Neuronal stem cell (in vitro differentiated cells): ENCODE results near the gene ZSCAN21.

ENCODE experiments used
- DNase-seq: peaks from one replicate; pipeline ENCODE4 v3.0.0-alpha.2; 2013; ENCODE audit warnings: low spot score
- H2AFZ ChIP-seq: one replicate; pipeline ENCODE4 v1.6.1; 2013; ENCODE audit warnings: mild to moderate bottlenecking, low read length, inconsistent platforms
- H2AK5ac ChIP-seq: 2 replicates; pipeline ENCODE4 v1.6.1; 2013; ENCODE audit warnings: low read depth, mild to moderate bottlenecking, inconsistent platforms, low read length, moderate library complexity, mixed read lengths
- H2BK120ac ChIP-seq: 2 replicates; pipeline ENCODE4 v1.6.1; 2013; ENCODE audit warnings: low read depth, mild to moderate bottlenecking, inconsistent platforms, low read length, moderate library complexity, mixed read lengths
- H2BK12ac ChIP-seq: one replicate; pipeline ENCODE4 v1.6.1; 2013; ENCODE audit warnings: low read length, inconsistent platforms
- H2BK15ac ChIP-seq: 2 replicates; pipeline ENCODE4 v1.6.1; 2013; ENCODE audit warnings: mild to moderate bottlenecking, low read length, inconsistent platforms, mixed read lengths
- H2BK5ac ChIP-seq: one replicate; pipeline ENCODE4 v1.6.1; 2013; ENCODE audit warnings: inconsistent platforms, mild to moderate bottlenecking, low read length, moderate library complexity
- H3K14ac ChIP-seq: one replicate; pipeline ENCODE4 v1.6.1; 2013; ENCODE audit warnings: low read length, inconsistent platforms
- H3K18ac ChIP-seq: 2 replicates; pipeline ENCODE4 v1.6.1; 2013; ENCODE audit warnings: low read length, inconsistent platforms
- H3K23ac ChIP-seq: 2 replicates; pipeline ENCODE4 v1.6.1; 2013; ENCODE audit warnings: low read depth, mild to moderate bottlenecking, mixed read lengths, low read length, inconsistent platforms; ENCODE audit not compliant: poor library complexity
- H3K27ac ChIP-seq: replicated peaks from 3 replicates; pipeline ENCODE4 v1.5.1; 2013; ENCODE audit warnings: low read length, inconsistent platforms
- H3K27me3 ChIP-seq, 3 experiments: 2 replicates each; pipeline ENCODE4 v1.6.1; 2013; ENCODE audit warnings: low read length in 3 of 3, mild to moderate bottlenecking in 2 of 3, inconsistent platforms in 1 of 3, low read depth in 1 of 3, mixed read lengths in 1 of 3, moderate library complexity in 1 of 3; ENCODE audit not compliant: control insufficient read depth in 3 of 3, insufficient read depth in 3 of 3
- H3K36me3 ChIP-seq, 2 donors: replicated peaks in 1 of 2; 2 replicates each; pipeline ENCODE4 v1.6.1; 2013; ENCODE audit warnings: low read length in 2 of 2; ENCODE audit not compliant: control insufficient read depth in 2 of 2, insufficient read depth in 2 of 2
- H3K4ac ChIP-seq: 2 replicates; pipeline ENCODE4 v1.6.1; 2013; ENCODE audit warnings: inconsistent platforms, mild to moderate bottlenecking, low read length, moderate library complexity
- H3K4me1 ChIP-seq, 2 donors: 1 replicate in 1 of 2; 2 replicates in 1 of 2; pipeline ENCODE4 v1.6.1; 2013; ENCODE audit warnings: low read length in 2 of 2, low read depth in 1 of 2; ENCODE audit not compliant: control insufficient read depth in 2 of 2, insufficient read depth in 1 of 2
- H3K4me2 ChIP-seq: one replicate; pipeline ENCODE4 v1.6.1; 2013; ENCODE audit warnings: mild to moderate bottlenecking, low read length, inconsistent platforms; ENCODE audit not compliant: insufficient read depth, poor library complexity, severe bottlenecking
- H3K4me3 ChIP-seq, 2 donors: 2 replicates each; pipeline ENCODE4 v1.5.1; 2013; ENCODE audit warnings: low read length in 2 of 2, mild to moderate bottlenecking in 2 of 2, inconsistent platforms in 1 of 2, moderate library complexity in 1 of 2
- H3K79me1 ChIP-seq: one replicate; pipeline ENCODE4 v1.6.1; 2013; ENCODE audit warnings: low read depth, mild to moderate bottlenecking, inconsistent platforms, low read length, moderate library complexity
- H3K9ac ChIP-seq: one replicate; pipeline ENCODE4 v1.6.1; 2013; ENCODE audit warnings: mild to moderate bottlenecking, low read depth, low read length, inconsistent platforms; ENCODE audit not compliant: poor library complexity
- H3K9me3 ChIP-seq, 2 donors: replicated peaks in 1 of 2; 2 replicates each; pipeline versions ENCODE3 to v1.6.1; 2013; ENCODE audit warnings: low read length in 2 of 2, mild to moderate bottlenecking in 2 of 2, inconsistent platforms in 1 of 2, low read depth in 1 of 2, mixed read lengths in 1 of 2, moderate library complexity in 1 of 2; ENCODE audit not compliant: control insufficient read depth in 2 of 2, insufficient read depth in 1 of 2
- H4K8ac ChIP-seq: one replicate; pipeline ENCODE4 v1.6.1; 2013; ENCODE audit warnings: low read depth, mild to moderate bottlenecking, inconsistent platforms, low read length, moderate library complexity
- H4K91ac ChIP-seq: one replicate; pipeline ENCODE4 v1.6.1; 2013; ENCODE audit warnings: low read length, low read depth, mild to moderate bottlenecking, inconsistent platforms; ENCODE audit not compliant: poor library complexity
- WGBS, 2 donors: extraction: QIAGEN DNeasy Blood & Tissue Kit; methylation state at CpG; one replicate each; pipeline ENCODE4 v1.1.7; 2013; ENCODE audit warnings: missing lambda C conversion rate in 2 of 2, mixed read lengths in 1 of 2; ENCODE audit not compliant: insufficient read length in 2 of 2, insufficient replicate concordance in 1 of 2; ENCODE audit errors: extremely low coverage in 2 of 2; 5-methylcytosine and 5-hydroxymethylcytosine counted together

Gene ZSCAN21

GRCh38 chr7:100015232-100016214 is 34.1 kb upstream of the ZSCAN21 start, which contains the start of gene ZKSCAN1:
Gene ZKSCAN1, plus strand, starts transcription at chr7:100015596. Its CDS starts 7,911 bp downstream, at chr7:100023507.
- no peaks in the 10 kb centered on the region for H3K9me3 ChIP-seq
- H3K4ac ChIP-seq: no peak within 1 kb of the TSS
- H3K4me2 ChIP-seq: peak within 1 kb of the TSS; percentile 68
- H3K9ac ChIP-seq: peak within 1 kb of the TSS; percentile 97
- peak within 1 kb of the TSS; percentile 95 for H3K23ac ChIP-seq
- no peak within 1 kb of the TSS for H3K27ac ChIP-seq
- no peak within 1 kb of the TSS for H2BK15ac ChIP-seq
- peaks cover 1 to 32% of the 10 kb centered on the region in 2 donors for H3K36me3 ChIP-seq
- H4K91ac ChIP-seq: no peak within 1 kb of the TSS
- WGBS, 2 donors: no CpG with 5 or more reads among the region's 70 CpGs
- peak within 1 kb of the TSS; percentile 87 for H4K8ac ChIP-seq
- peaks cover 0 to 7% (median 0%) of the 10 kb centered on the region in 3 experiments for H3K27me3 ChIP-seq
- peak within 1 kb of the TSS; percentile 92 for H2AFZ ChIP-seq
- peaks cover 4 to 6% of the 10 kb centered on the region in 2 donors for H3K4me1 ChIP-seq
- no peak within 1 kb of the TSS for H2BK12ac ChIP-seq
- peak within 1 kb of the TSS; percentile 90 to 91 for H3K4me3 ChIP-seq
- peak within 1 kb of the TSS; percentile 26 for H2BK120ac ChIP-seq
- peak; percentile 89 for DNase-seq
- peak within 1 kb of the TSS; percentile 11 for H2BK5ac ChIP-seq
- peaks cover 9% of the 10 kb centered on the region for H3K79me1 ChIP-seq
- H2AK5ac ChIP-seq: peak within 1 kb of the TSS; percentile 97
- peak within 1 kb of the TSS; percentile 96 for H3K18ac ChIP-seq
- H3K14ac ChIP-seq: peak within 1 kb of the TSS; percentile 95

GRCh38 chr7:100016215-100016901 is 33.2 kb upstream of the ZSCAN21 start:
- H3K27ac ChIP-seq: no peak overlapping the region
- peaks cover 0 to 5% (median 0%) of the 10 kb centered on the region in 3 experiments for H3K27me3 ChIP-seq
- H3K79me1 ChIP-seq: peaks cover 10% of the 10 kb centered on the region
- WGBS, 2 donors: no CpG with 5 or more reads among the region's 11 CpGs
- H2AFZ ChIP-seq: peak overlapping the region; percentile 92
- no peak overlapping the region for H3K4ac ChIP-seq
- H3K9me3 ChIP-seq: no peaks in the 10 kb centered on the region
- H3K14ac ChIP-seq: no peak overlapping the region
- H3K4me1 ChIP-seq: peaks cover 4 to 6% of the 10 kb centered on the region in 2 donors
- H3K4me3 ChIP-seq: peak overlapping the region; percentile 90 to 91
- H3K23ac ChIP-seq: no peak overlapping the region
- H3K18ac ChIP-seq: no peak overlapping the region
- no peak for DNase-seq
- H3K9ac ChIP-seq: peak overlapping the region; percentile 97
- H2BK15ac ChIP-seq: no peak overlapping the region
- H2BK120ac ChIP-seq: no peak overlapping the region
- H2BK12ac ChIP-seq: no peak overlapping the region
- H3K36me3 ChIP-seq: peaks cover 1 to 37% of the 10 kb centered on the region in 2 donors
- no peak overlapping the region for H4K8ac ChIP-seq
- peak overlapping the region; percentile 97 for H2AK5ac ChIP-seq
- no peak overlapping the region for H4K91ac ChIP-seq
- peak overlapping the region; percentile 11 for H2BK5ac ChIP-seq
- H3K4me2 ChIP-seq: peak overlapping the region; percentile 68

GRCh38 chr7:100017300-100017699 is 32.3 kb upstream of the ZSCAN21 start:
- no CpG with 5 or more reads among the region's 11 CpGs for WGBS, 2 donors
- no peaks in the 10 kb centered on the region for H3K27me3 ChIP-seq

More at GRCh38 chr7:100017300-100017699, 32.3 kb upstream of the ZSCAN21 start:
- no peak overlapping the region for H2BK15ac ChIP-seq
- H2AK5ac ChIP-seq: no peak overlapping the region
- H2BK5ac ChIP-seq: no peak overlapping the region
- H3K4me3 ChIP-seq: no peak overlapping the region
- no peak overlapping the region for H3K23ac ChIP-seq
- no peak overlapping the region for H3K9ac ChIP-seq
- H3K79me1 ChIP-seq: peaks cover 10% of the 10 kb centered on the region
- H3K4me2 ChIP-seq: no peak overlapping the region
- no peak overlapping the region for H3K27ac ChIP-seq
- no peak for DNase-seq
- H3K18ac ChIP-seq: no peak overlapping the region
- H3K4me1 ChIP-seq: peaks cover 4 to 6% of the 10 kb centered on the region in 2 donors
- H3K14ac ChIP-seq: no peak overlapping the region
- no peak overlapping the region for H2BK12ac ChIP-seq
- H3K9me3 ChIP-seq: no peaks in the 10 kb centered on the region
- H3K36me3 ChIP-seq: peaks cover 3 to 46% of the 10 kb centered on the region in 2 donors
- H2BK120ac ChIP-seq: no peak overlapping the region
- H2AFZ ChIP-seq: no peak overlapping the region
- H3K4ac ChIP-seq: no peak overlapping the region
- H4K8ac ChIP-seq: no peak overlapping the region
- H4K91ac ChIP-seq: no peak overlapping the region
